ENCODE data around the gene SNRNP48. TPM values are rescaled to one million over a fixed set of nuclear protein-coding genes. Genes with fewer than 3 reads are reported as not detected.

The SNRNP48 gene
- total RNA-seq, 1 donor from 2014 or later: 13.1 TPM

GRCh38 chr6:7632501-7633290 lies 42.7 kb downstream of the SNRNP48 start:
- no peaks in the 10 kb centered on the region for H4K20me1 ChIP-seq (ENCODE audit: insufficient read depth, low read length)
- no peak overlapping the region for H3K4me3 ChIP-seq (ENCODE audit: insufficient read depth, low read depth, low read length)
- no peaks in the 10 kb centered on the region for H3K36me3 ChIP-seq (ENCODE audit: insufficient read depth, low read length)
- Mint-ChIP-seq H3K27ac (ENCODE audit: unreplicated experiment) (no peak overlapping the region), H3K36me3 (ENCODE audit: low read depth, unreplicated experiment) (peaks cover 4% of the 10 kb centered on the region), H3K4me3 (ENCODE audit: unreplicated experiment) (no peak overlapping the region), H3K9me3 (ENCODE audit: unreplicated experiment) (peaks cover 7% of the 10 kb centered on the region), H3K4me1 (ENCODE audit: low read depth, unreplicated experiment) (peaks cover 5% of the 10 kb centered on the region), H3K27me3 (ENCODE audit: low read depth, unreplicated experiment) (peaks cover 5% of the 10 kb centered on the region)
- H3K27ac ChIP-seq (ENCODE audit: low read depth, low read length): no peak overlapping the region
- TF ChIP-seq CTCF (IDR thresholded peaks at IDR 0.05; ENCODE audit: insufficient read depth, low read depth, low read length) (no peak), EZH2 (IDR thresholded peaks at IDR 0.05; ENCODE audit: insufficient read depth, low read length) (no peak)
- H3K4me1 ChIP-seq (ENCODE audit: insufficient read depth, low read length): no peaks in the 10 kb centered on the region
- no peaks in the 10 kb centered on the region for H3K79me2 ChIP-seq (ENCODE audit: insufficient read depth, low read length)
- no peak overlapping the region for H3K4me2 ChIP-seq (ENCODE audit: low read length)
- H2AFZ ChIP-seq (ENCODE audit: low read depth, low read length): no peak overlapping the region
- FAIRE-seq: no peak
- H3K9ac ChIP-seq (ENCODE audit: low read length): no peak overlapping the region
- DNase-seq (ENCODE audit: low read depth): no peak
- H3K27me3 ChIP-seq (ENCODE audit: insufficient read depth, low read length): no peaks in the 10 kb centered on the region
- H3K9me3 ChIP-seq (ENCODE audit: insufficient read depth, low read depth, low read length): no peaks in the 10 kb centered on the region

- FAIRE-seq (no peak), DNase-seq (ENCODE audit: low read depth) (peak; percentile 50)
- peaks cover 6% of the 10 kb centered on the region for H3K4me1 Mint-ChIP-seq (ENCODE audit: low read depth, unreplicated experiment)
- Histone ChIP-seq H3K4me3 (ENCODE audit: insufficient read depth, low read depth, low read length) (no peak overlapping the region), H3K9ac (ENCODE audit: low read length) (no peak overlapping the region), H3K27ac (ENCODE audit: low read depth, low read length) (no peak overlapping the region), H3K9me3 (ENCODE audit: insufficient read depth, low read depth, low read length) (no peaks in the 10 kb centered on the region), H2AFZ (ENCODE audit: low read depth, low read length) (no peak overlapping the region), H3K4me2 (ENCODE audit: low read length) (no peak overlapping the region), H4K20me1 (ENCODE audit: insufficient read depth, low read length) (no peaks in the 10 kb centered on the region), H3K4me1 (ENCODE audit: insufficient read depth, low read length) (no peaks in the 10 kb centered on the region), H3K36me3 (ENCODE audit: insufficient read depth, low read length) (no peaks in the 10 kb centered on the region), H3K27me3 (ENCODE audit: insufficient read depth, low read length) (no peaks in the 10 kb centered on the region), H3K79me2 (ENCODE audit: insufficient read depth, low read length) (no peaks in the 10 kb centered on the region)
- H3K4me3 Mint-ChIP-seq (ENCODE audit: unreplicated experiment): no peak overlapping the region
- H3K36me3 Mint-ChIP-seq (ENCODE audit: low read depth, unreplicated experiment): peaks cover 4% of the 10 kb centered on the region
- peaks cover 5% of the 10 kb centered on the region for H3K27me3 Mint-ChIP-seq (ENCODE audit: low read depth, unreplicated experiment)
- no peak for TF ChIP-seq EZH2 (IDR thresholded peaks at IDR 0.05; ENCODE audit: insufficient read depth, low read length)
- no peak for TF ChIP-seq CTCF (IDR thresholded peaks at IDR 0.05; ENCODE audit: insufficient read depth, low read depth, low read length)
- no peak overlapping the region for H3K27ac Mint-ChIP-seq (ENCODE audit: unreplicated experiment)
- peaks cover 7% of the 10 kb centered on the region for H3K9me3 Mint-ChIP-seq (ENCODE audit: unreplicated experiment)
Observed at GRCh38 chr6:7633361-7633760, 43.4 kb downstream of the SNRNP48 start.

DNA sequence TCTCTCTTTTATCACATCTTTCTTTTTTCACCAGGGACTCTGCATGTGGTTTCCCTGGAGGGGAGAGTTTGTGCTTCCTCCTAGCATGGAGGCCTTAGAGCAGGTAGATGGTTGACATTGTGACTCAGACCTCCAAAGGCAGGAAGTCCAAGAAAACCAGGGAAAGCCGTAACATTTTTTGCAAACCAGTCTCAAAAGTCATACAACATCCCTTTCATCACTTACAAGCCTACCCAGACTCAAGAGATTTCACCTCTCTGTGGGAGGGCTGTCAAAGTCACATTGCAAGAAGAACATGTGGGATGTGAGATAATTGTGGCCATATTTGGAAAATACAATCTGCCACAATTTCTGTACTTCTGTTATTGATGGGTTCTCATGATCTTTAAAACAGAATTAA lies 46.2 kb downstream of the SNRNP48 start:
- no peak for TF ChIP-seq EZH2 (IDR thresholded peaks at IDR 0.05; ENCODE audit: insufficient read depth, low read length)
- no peak for TF ChIP-seq CTCF (IDR thresholded peaks at IDR 0.05; ENCODE audit: insufficient read depth, low read depth, low read length)
- Histone ChIP-seq H3K36me3 (ENCODE audit: insufficient read depth, low read length) (no peaks in the 10 kb centered on the region), H3K4me3 (ENCODE audit: insufficient read depth, low read depth, low read length) (no peak overlapping the region), H4K20me1 (ENCODE audit: insufficient read depth, low read length) (no peaks in the 10 kb centered on the region), H3K4me2 (ENCODE audit: low read length) (no peak overlapping the region), H3K9me3 (ENCODE audit: insufficient read depth, low read depth, low read length) (no peaks in the 10 kb centered on the region), H3K9ac (ENCODE audit: low read length) (no peak overlapping the region), H3K27ac (ENCODE audit: low read depth, low read length) (no peak overlapping the region), H3K4me1 (ENCODE audit: insufficient read depth, low read length) (peaks cover 8% of the 10 kb centered on the region), H2AFZ (ENCODE audit: low read depth, low read length) (no peak overlapping the region), H3K27me3 (ENCODE audit: insufficient read depth, low read length) (no peaks in the 10 kb centered on the region), H3K79me2 (ENCODE audit: insufficient read depth, low read length) (no peaks in the 10 kb centered on the region)
- peaks cover 9% of the 10 kb centered on the region for H3K9me3 Mint-ChIP-seq (ENCODE audit: unreplicated experiment)
- DNase-seq (ENCODE audit: low read depth) (no peak), FAIRE-seq (no peak)
- peaks cover 1% of the 10 kb centered on the region for H3K36me3 Mint-ChIP-seq (ENCODE audit: low read depth, unreplicated experiment)
- no peak overlapping the region for H3K4me3 Mint-ChIP-seq (ENCODE audit: unreplicated experiment)
- peaks cover 6% of the 10 kb centered on the region for H3K4me1 Mint-ChIP-seq (ENCODE audit: low read depth, unreplicated experiment)
- no peak overlapping the region for H3K27ac Mint-ChIP-seq (ENCODE audit: unreplicated experiment)
- no peaks in the 10 kb centered on the region for H3K27me3 Mint-ChIP-seq (ENCODE audit: low read depth, unreplicated experiment)
